ENCODE results near the gene CAMTA1. TPM values are rescaled to one million over a fixed set of nuclear protein-coding genes. Genes with fewer than 3 reads are reported as not detected.

CAMTA1 gene
- polyA plus RNA-seq, 1 donor from 2014 or later = 162 TPM

- no peaks in the 10 kb centered on the region for H3K27me3 ChIP-seq (ENCODE audit: insufficient read depth, low read depth, low read length)
- no peaks in the 10 kb centered on the region for H3K9me2 ChIP-seq (ENCODE audit: insufficient read depth, low read length)
- no peak for TF ChIP-seq REST (IDR thresholded peaks at IDR 0.05; ENCODE audit: borderline replicate concordance)
- no peak for TF ChIP-seq POLR2AphosphoS5 (IDR thresholded peaks at IDR 0.05)
- no peak for TF ChIP-seq CTCF (IDR thresholded peaks at IDR 0.05; ENCODE audit: poor library complexity, severe bottlenecking)
- TF ChIP-seq SMC3 (conservative IDR thresholded peaks at IDR 0.05; ENCODE audit: poor library complexity) = no peak
- H3K9ac ChIP-seq (ENCODE audit: low read length) = no peak overlapping the region
- H2AFZ ChIP-seq (ENCODE audit: low read depth, low read length) = no peak overlapping the region
- no peaks in the 10 kb centered on the region for H3K9me3 ChIP-seq (ENCODE audit: low read length)
- H3F3A ChIP-seq (ENCODE audit: insufficient read depth, low read length, poor library complexity, severe bottlenecking) = no peaks in the 10 kb centered on the region
- no peak overlapping the region for H3K4me3 ChIP-seq (ENCODE audit: low read length)
- no peak overlapping the region for H3K27ac ChIP-seq (ENCODE audit: low read length)
- no peak overlapping the region for H3K4me2 ChIP-seq (ENCODE audit: low read length)
- H3K36me3 ChIP-seq (ENCODE audit: insufficient read depth, low read length) = no peaks in the 10 kb centered on the region
- no peaks in the 10 kb centered on the region for H4K20me1 ChIP-seq (ENCODE audit: insufficient read depth)
- H3K79me2 ChIP-seq (replicated peaks; ENCODE audit: insufficient read depth, low read length) = no peaks in the 10 kb centered on the region
Observed at GRCh38 chr1:7253988-7254587, 468.8 kb downstream of the CAMTA1 start.

DNA sequence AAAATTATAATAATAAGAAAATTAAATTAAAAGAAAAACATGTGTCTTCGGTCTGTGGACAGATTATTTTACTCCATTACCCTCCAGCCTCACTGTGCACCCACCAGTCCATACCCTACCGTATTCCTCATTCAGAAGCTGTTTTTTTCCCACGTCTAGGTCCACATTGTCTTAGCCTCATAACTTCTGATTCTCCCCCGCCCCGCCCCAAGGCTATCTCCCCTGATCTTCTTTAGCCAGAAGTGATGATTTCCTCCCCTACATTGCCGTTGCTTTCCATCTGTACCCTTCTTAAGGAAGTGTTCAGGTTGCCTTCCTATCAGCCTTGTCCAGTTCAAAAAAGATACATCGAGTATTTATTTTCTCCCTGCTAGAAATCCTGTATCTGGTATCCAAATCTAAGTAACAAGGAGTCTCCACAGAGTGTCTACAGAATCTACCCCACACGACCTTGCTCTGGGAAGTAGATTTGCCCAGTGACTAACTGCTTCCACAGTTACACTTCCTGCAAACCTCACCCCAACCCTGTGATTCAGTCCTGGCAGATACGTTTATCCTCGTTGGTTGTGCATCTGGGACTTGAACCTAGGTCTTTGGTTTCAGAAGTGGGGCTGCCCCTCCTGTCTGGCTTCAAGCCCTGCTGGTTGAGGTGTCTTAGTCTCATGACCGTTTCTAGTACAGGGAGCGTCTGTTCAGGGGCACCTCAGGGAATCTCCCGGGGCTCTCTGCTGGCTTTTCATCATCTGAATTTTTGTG, 470.2 kb downstream of the CAMTA1 start:
- no peak for TF ChIP-seq POLR2AphosphoS5 (IDR thresholded peaks at IDR 0.05)
- no peak for TF ChIP-seq SMC3 (conservative IDR thresholded peaks at IDR 0.05; ENCODE audit: poor library complexity)
- no peak for TF ChIP-seq RAD21 (conservative IDR thresholded peaks at IDR 0.05)
- TF ChIP-seq CTCF (IDR thresholded peaks at IDR 0.05; ENCODE audit: poor library complexity, severe bottlenecking) = no peak
- no peak for TF ChIP-seq REST (IDR thresholded peaks at IDR 0.05; ENCODE audit: borderline replicate concordance)
- TF ChIP-seq EP300 (conservative IDR thresholded peaks at IDR 0.05; ENCODE audit: poor library complexity, severe bottlenecking) = no peak
- no peak for TF ChIP-seq MXI1 (conservative IDR thresholded peaks at IDR 0.05; ENCODE audit: poor library complexity, severe bottlenecking)
- no peak for TF ChIP-seq EZH2 (IDR thresholded peaks at IDR 0.05; ENCODE audit: borderline replicate concordance, insufficient read depth, low read length, poor library complexity, severe bottlenecking)
- no peak for TF ChIP-seq TAF1 (IDR thresholded peaks at IDR 0.05; ENCODE audit: low read depth)
- Histone ChIP-seq H3F3A (ENCODE audit: insufficient read depth, low read length, poor library complexity, severe bottlenecking) (no peaks in the 10 kb centered on the region), H3K4me3 (ENCODE audit: low read length) (no peak overlapping the region), H3K4me2 (ENCODE audit: low read length) (no peak overlapping the region), H3K27ac (ENCODE audit: low read length) (no peak overlapping the region), H2AFZ (ENCODE audit: low read depth, low read length) (no peak overlapping the region), H3K79me2 (replicated peaks; ENCODE audit: insufficient read depth, low read length) (no peaks in the 10 kb centered on the region), H4K20me1 (ENCODE audit: insufficient read depth) (no peaks in the 10 kb centered on the region), H3K9me3 (ENCODE audit: low read length) (no peaks in the 10 kb centered on the region), H3K27me3 (ENCODE audit: insufficient read depth, low read depth, low read length) (no peaks in the 10 kb centered on the region), H3K9me2 (ENCODE audit: insufficient read depth, low read length) (no peaks in the 10 kb centered on the region), H3K9ac (ENCODE audit: low read length) (no peak overlapping the region), H3K36me3 (ENCODE audit: insufficient read depth, low read length) (no peaks in the 10 kb centered on the region)

Measured in neural cell (in vitro differentiated cells).